ENCODE data around the gene EID2B. TPM values are rescaled to one million over a fixed set of nuclear protein-coding genes. Genes with fewer than 3 reads are reported as not detected.

EID2B gene
- polyA plus RNA-seq, 1 of the 3 experiments (the other 2 are of a cell fraction): 6.5 TPM

GRCh38 chr19:39515551-39516191 is 17.0 kb downstream of the EID2B start:
- Histone ChIP-seq H3K9me2 (no peaks in the 10 kb centered on the region), H3K9ac (no peak overlapping the region), H4K20me1 (ENCODE audit: insufficient read depth) (no peaks in the 10 kb centered on the region), H2AFZ (ENCODE audit: low read depth) (peak overlapping the region; percentile 65; the same call in 1 of the 2 replicates), H3K27me3 (ENCODE audit: insufficient read depth) (peaks cover 21% of the 10 kb centered on the region), H3K36me3 (replicated peaks in 1 of 2; ENCODE audit: control insufficient read depth in 1 of 2, insufficient read depth in 2 of 2, low read length in 1 of 2) (no peaks in the 10 kb centered on the region), H3K9me3 (no peaks in the 10 kb centered on the region), H3K27ac (ENCODE audit: low read depth in 2 of 2, low read length in 1 of 2) (no peak overlapping the region), H3K4me2 (peak overlapping the region; percentile 74), H3K4me1 (ENCODE audit: control insufficient read depth in 1 of 2, insufficient read depth in 2 of 2, low read depth in 1 of 2, low read length in 1 of 2) (peaks cover 0 to 6% of the 10 kb centered on the region in 2 experiments; a peak in 1 of 4 replicates), H3K4me3 (ENCODE audit: low read depth in 2 of 2, low read length in 1 of 2) (peak overlapping the region; percentile 43), H3F3A (replicated peaks; ENCODE audit: insufficient read depth) (no peaks in the 10 kb centered on the region), H3K79me2 (ENCODE audit: insufficient read depth) (no peaks in the 10 kb centered on the region)
- CTCF ChIA-PET: interaction anchor here (1.1 to 2.0 kb wide), 8 partner anchors 8 to 42 kb away, joined by 3 to 9 read pairs (median 5); partner anchors contain the start of gene EID2B
- TF ChIP-seq NRF1 (IDR thresholded peaks at IDR 0.05; ENCODE audit: low read depth, low read length): no peak
- TF ChIP-seq TCF12 (IDR thresholded peaks at IDR 0.05): no peak
- no peak for TF ChIP-seq SIN3A (IDR thresholded peaks at IDR 0.05; ENCODE audit: borderline replicate concordance, low read depth, low read length)
- no peak for TF ChIP-seq EP300 (IDR thresholded peaks at IDR 0.05; ENCODE audit: borderline replicate concordance in 1 of 2, low read depth in 1 of 2, low read length in 1 of 2)
- no peak for TF ChIP-seq RXRA (IDR thresholded peaks at IDR 0.05; ENCODE audit: borderline replicate concordance, low read depth)
- TF ChIP-seq FOSL2 (IDR thresholded peaks at IDR 0.05; ENCODE audit: borderline replicate concordance, low read depth): no peak
- TF ChIP-seq, protein P1, sequence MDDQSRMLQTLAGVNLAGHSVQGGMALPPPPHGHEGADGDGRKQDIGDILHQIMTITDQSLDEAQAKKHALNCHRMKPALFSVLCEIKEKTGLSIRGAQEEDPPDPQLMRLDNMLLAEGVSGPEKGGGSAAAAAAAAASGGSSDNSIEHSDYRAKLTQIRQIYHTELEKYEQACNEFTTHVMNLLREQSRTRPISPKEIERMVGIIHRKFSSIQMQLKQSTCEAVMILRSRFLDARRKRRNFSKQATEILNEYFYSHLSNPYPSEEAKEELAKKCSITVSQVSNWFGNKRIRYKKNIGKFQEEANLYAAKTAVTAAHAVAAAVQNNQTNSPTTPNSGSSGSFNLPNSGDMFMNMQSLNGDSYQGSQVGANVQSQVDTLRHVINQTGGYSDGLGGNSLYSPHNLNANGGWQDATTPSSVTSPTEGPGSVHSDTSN (IDR thresholded peaks at IDR 0.05): no peak
- TF ChIP-seq POLR2AphosphoS5 (IDR thresholded peaks at IDR 0.05; ENCODE audit: low read depth, low read length): no peak
- no peak for TF ChIP-seq RCOR1 (IDR thresholded peaks at IDR 0.05; ENCODE audit: low read length)
- TF ChIP-seq USF2 (IDR thresholded peaks at IDR 0.05; ENCODE audit: borderline replicate concordance, low read depth, low read length): no peak
- no peak for TF ChIP-seq CHD2 (IDR thresholded peaks at IDR 0.05; ENCODE audit: low read length, partially characterized antibody)
- TF ChIP-seq JUND (IDR thresholded peaks at IDR 0.05): no peak
- TF ChIP-seq TEAD4 (IDR thresholded peaks at IDR 0.05; ENCODE audit: borderline replicate concordance, insufficient read depth): no peak
- no peak for TF ChIP-seq FOXJ3 (CRISPR knock-in tag; IDR thresholded peaks at IDR 0.05)
- TF ChIP-seq YY1 (IDR thresholded peaks at IDR 0.05; ENCODE audit: low read depth): no peak
- TF ChIP-seq, protein P2, sequence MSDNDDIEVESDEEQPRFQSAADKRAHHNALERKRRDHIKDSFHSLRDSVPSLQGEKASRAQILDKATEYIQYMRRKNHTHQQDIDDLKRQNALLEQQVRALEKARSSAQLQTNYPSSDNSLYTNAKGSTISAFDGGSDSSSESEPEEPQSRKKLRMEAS (IDR thresholded peaks at IDR 0.05; ENCODE audit: low read depth): no peak
- no peak for DNase-seq
- WGBS (ENCODE audit: low lambda C conversion rate): 24% methylated on average over 24 of the region's 44 CpGs
- POLR2A ChIA-PET: interaction anchor here (0.8 kb wide), 1 partner anchor 76 kb away, joined by 3 read pairs; no protein-coding TSS in a partner anchor
